Measurements from ENCODE around the gene RARRES1.

- TF ChIP-seq, protein P1, sequence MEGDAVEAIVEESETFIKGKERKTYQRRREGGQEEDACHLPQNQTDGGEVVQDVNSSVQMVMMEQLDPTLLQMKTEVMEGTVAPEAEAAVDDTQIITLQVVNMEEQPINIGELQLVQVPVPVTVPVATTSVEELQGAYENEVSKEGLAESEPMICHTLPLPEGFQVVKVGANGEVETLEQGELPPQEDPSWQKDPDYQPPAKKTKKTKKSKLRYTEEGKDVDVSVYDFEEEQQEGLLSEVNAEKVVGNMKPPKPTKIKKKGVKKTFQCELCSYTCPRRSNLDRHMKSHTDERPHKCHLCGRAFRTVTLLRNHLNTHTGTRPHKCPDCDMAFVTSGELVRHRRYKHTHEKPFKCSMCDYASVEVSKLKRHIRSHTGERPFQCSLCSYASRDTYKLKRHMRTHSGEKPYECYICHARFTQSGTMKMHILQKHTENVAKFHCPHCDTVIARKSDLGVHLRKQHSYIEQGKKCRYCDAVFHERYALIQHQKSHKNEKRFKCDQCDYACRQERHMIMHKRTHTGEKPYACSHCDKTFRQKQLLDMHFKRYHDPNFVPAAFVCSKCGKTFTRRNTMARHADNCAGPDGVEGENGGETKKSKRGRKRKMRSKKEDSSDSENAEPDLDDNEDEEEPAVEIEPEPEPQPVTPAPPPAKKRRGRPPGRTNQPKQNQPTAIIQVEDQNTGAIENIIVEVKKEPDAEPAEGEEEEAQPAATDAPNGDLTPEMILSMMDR (IDR thresholded peaks at IDR 0.05): no peak
- no peak for TF ChIP-seq POLR2AphosphoS5 (IDR thresholded peaks at IDR 0.05)
- no peak for TF ChIP-seq POLR2A (IDR thresholded peaks at IDR 0.05)
These were observed 6.8 kb downstream of the RARRES1 start for GRCh38 chr3:158725348-158726011.

Data from prostate gland (tissue), 2 donors.